ENCODE results near the gene MT1H. TPM values are rescaled to one million over a fixed set of nuclear protein-coding genes. Genes with fewer than 3 reads are reported as not detected.

The MT1H gene
- total and polyA plus RNA-seq, 9 of the 15 experiments (the other 6 are each of a cell fraction or from before 2014, with no cell fraction given): 0.13 to 0.37 TPM; not detected in 7

DNA sequence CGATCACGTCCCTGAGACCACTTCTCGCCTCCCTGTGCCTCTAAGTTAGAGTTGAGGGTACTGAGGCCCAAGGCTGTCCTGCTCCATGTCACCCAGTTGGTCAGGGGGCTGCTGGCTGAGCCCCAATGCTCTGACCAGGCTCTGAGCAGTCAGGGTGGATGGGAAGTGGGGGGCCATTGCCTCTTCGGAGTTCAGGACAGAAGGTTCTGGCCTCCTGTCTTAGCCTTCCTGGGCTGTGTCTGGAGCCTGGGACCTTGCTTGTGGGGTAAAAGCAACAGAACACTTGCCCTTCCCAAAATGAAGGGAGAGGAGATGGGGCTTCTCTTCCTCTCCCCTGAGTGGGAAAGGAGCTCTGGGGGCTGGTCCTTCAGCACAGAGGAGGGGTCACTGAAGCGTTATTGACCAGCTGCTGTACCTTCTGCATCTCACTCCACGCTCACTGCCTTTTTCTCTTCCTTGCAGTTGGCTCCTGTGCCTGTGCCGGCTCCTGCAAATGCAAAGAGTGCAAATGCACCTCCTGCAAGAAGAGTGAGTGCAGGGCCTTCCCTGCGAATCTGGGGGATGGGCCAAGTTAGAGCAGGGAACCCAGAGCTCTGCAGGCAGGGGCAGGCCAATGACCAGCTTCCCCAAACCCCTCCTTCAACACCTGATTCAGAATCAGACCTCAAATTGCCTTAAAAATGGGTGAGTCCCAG is 13.2 kb downstream of the MT1H start:
- BruUV-seq (replicated peaks): TSS peak; percentile 79
- intact Hi-C loops (cut with micrococcal nuclease): no loop called here
- ATAC-seq (peak; percentile 16), DNase-seq (ENCODE audit: extremely low read depth in 1 of 4, low spot score in 3 of 4) (peak in 1 of 4 experiments; percentile 4), FAIRE-seq (no peak)
- no peaks in the 10 kb centered on the region for H3K9me3 ChIP-seq (replicated peaks; ENCODE audit: control insufficient read depth, insufficient read depth, low read depth, low read length)
- no peaks in the 10 kb centered on the region for H4K20me1 ChIP-seq (replicated peaks; ENCODE audit: control insufficient read depth, insufficient read depth, low read length)
- in situ Hi-C loops (cut with MboI): no loop called here
- no peaks in the 10 kb centered on the region for H3K79me2 ChIP-seq (ENCODE audit: control insufficient read depth, insufficient read depth, low read length)
- TF ChIP-seq ZFP1 (CRISPR knock-in tag; IDR thresholded peaks at IDR 0.05) (no peak), MAFF (IDR thresholded peaks at IDR 0.05; ENCODE audit: low read length) (no peak), BACH1 (tag; IDR thresholded peaks at IDR 0.05) (no peak), FOXK2 (conservative IDR thresholded peaks at IDR 0.05 in 1 of 2, IDR thresholded peaks at IDR 0.05 in 1 of 2; ENCODE audit: low read depth in 2 of 2) (no peak), FOXM1 (IDR thresholded peaks at IDR 0.05; ENCODE audit: low read depth) (no peak), FOXM1 (CRISPR knock-in tag; IDR thresholded peaks at IDR 0.05; ENCODE audit: low read depth) (no peak), POLR2AphosphoS5 (IDR thresholded peaks at IDR 0.05; ENCODE audit: control insufficient read depth, insufficient read depth, low read depth, low read length) (no peak)
- TF ChIP-seq, protein P1, sequence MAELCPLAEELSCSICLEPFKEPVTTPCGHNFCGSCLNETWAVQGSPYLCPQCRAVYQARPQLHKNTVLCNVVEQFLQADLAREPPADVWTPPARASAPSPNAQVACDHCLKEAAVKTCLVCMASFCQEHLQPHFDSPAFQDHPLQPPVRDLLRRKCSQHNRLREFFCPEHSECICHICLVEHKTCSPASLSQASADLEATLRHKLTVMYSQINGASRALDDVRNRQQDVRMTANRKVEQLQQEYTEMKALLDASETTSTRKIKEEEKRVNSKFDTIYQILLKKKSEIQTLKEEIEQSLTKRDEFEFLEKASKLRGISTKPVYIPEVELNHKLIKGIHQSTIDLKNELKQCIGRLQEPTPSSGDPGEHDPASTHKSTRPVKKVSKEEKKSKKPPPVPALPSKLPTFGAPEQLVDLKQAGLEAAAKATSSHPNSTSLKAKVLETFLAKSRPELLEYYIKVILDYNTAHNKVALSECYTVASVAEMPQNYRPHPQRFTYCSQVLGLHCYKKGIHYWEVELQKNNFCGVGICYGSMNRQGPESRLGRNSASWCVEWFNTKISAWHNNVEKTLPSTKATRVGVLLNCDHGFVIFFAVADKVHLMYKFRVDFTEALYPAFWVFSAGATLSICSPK (IDR thresholded peaks at IDR 0.05; ENCODE audit: borderline replicate concordance): no peak
- TF ChIP-seq, protein P2, sequence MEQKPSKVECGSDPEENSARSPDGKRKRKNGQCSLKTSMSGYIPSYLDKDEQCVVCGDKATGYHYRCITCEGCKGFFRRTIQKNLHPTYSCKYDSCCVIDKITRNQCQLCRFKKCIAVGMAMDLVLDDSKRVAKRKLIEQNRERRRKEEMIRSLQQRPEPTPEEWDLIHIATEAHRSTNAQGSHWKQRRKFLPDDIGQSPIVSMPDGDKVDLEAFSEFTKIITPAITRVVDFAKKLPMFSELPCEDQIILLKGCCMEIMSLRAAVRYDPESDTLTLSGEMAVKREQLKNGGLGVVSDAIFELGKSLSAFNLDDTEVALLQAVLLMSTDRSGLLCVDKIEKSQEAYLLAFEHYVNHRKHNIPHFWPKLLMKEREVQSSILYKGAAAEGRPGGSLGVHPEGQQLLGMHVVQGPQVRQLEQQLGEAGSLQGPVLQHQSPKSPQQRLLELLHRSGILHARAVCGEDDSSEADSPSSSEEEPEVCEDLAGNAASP (IDR thresholded peaks at IDR 0.05): no peak
- POLR2A ChIA-PET: interaction anchor here (0.9 to 1.2 kb wide), 2 partner anchors 13 to 27 kb away, joined by 3 to 4 read pairs; no protein-coding TSS in a partner anchor
- H3K27me3 ChIP-seq (ENCODE audit: control insufficient read depth in 2 of 2, insufficient read depth in 2 of 2, low read length in 2 of 2): peaks cover 4 to 39% of the 10 kb centered on the region in 2 experiments
- 19% methylated on average over 8 of the region's 8 CpGs for WGBS (ENCODE audit: insufficient coverage, low coverage, missing lambda C conversion rate)
- H3K4me2 ChIP-seq (ENCODE audit: insufficient read depth, low read length): peak overlapping the region; percentile 94
- H3K27ac ChIP-seq (ENCODE audit: extremely low read depth, low read depth, low read length): no peak overlapping the region
- no peaks in the 10 kb centered on the region for H3K36me3 ChIP-seq (ENCODE audit: control insufficient read depth, insufficient read depth, low read length)
- H3K4me1 ChIP-seq (replicated peaks in 1 of 2; ENCODE audit: control insufficient read depth in 2 of 2, insufficient read depth in 2 of 2, low read length in 2 of 2): peaks cover 6 to 12% of the 10 kb centered on the region in 2 experiments; a peak in 3 of 5 replicates
- H3K9me1 ChIP-seq (ENCODE audit: control insufficient read depth, insufficient read depth, low read length): no peaks in the 10 kb centered on the region
- peak overlapping the region; percentile 98 for H2AFZ ChIP-seq (ENCODE audit: low read depth, low read length)
- peak overlapping the region; percentile 46 for H3K4me3 ChIP-seq
- H3K9ac ChIP-seq (ENCODE audit: insufficient read depth in 1 of 2, low read depth in 2 of 2, low read length in 2 of 2): peak overlapping the region; percentile 75 to 85
- CTCF ChIA-PET (ENCODE audit: low intra/inter-chr PET ratio): interaction anchor here (0.6 kb wide), 1 partner anchor 124 kb away, joined by 4 read pairs; no protein-coding TSS in a partner anchor

Data from K562 (cell line).